IPS-18a (cell line): Measurements from ENCODE around the gene SPRED2.

Source experiments
- H3K27ac ChIP-seq: one replicate; pipeline ENCODE4 v1.5.1; 2013; ENCODE audit warnings: low read length
- H3K27me3 ChIP-seq: one replicate; pipeline ENCODE4 v1.6.1; 2013; ENCODE audit warnings: mild to moderate bottlenecking, low read length; ENCODE audit not compliant: control insufficient read depth, insufficient read depth
- H3K36me3 ChIP-seq: one replicate; pipeline ENCODE4 v1.6.1; 2013; ENCODE audit warnings: low read depth, low read length; ENCODE audit not compliant: control insufficient read depth
- H3K4me1 ChIP-seq: one replicate; pipeline ENCODE4 v1.6.1; 2013; ENCODE audit warnings: low read depth, low read length; ENCODE audit not compliant: control insufficient read depth
- H3K4me3 ChIP-seq: one replicate; pipeline ENCODE4 v1.5.1; 2013; ENCODE audit warnings: low read length
- H3K9ac ChIP-seq: one replicate; pipeline ENCODE4 v1.6.1; 2013; ENCODE audit warnings: mild to moderate bottlenecking, low read length, moderate library complexity
- H3K9me3 ChIP-seq: one replicate; pipeline ENCODE4 v1.6.1; 2013; ENCODE audit warnings: low read depth, low read length; ENCODE audit not compliant: control insufficient read depth

SPRED2 gene

GRCh38 chr2:65427532-65427931 is 4.9 kb downstream of the SPRED2 start:
- Histone ChIP-seq H3K36me3 (no peaks in the 10 kb centered on the region), H3K27ac (no peak overlapping the region), H3K9ac (no peak overlapping the region)

GRCh38 chr2:65425276-65425675 is 7.1 kb downstream of the SPRED2 start:
- Histone ChIP-seq H3K4me1 (peaks cover 17% of the 10 kb centered on the region), H3K9ac (no peak overlapping the region), H3K36me3 (no peaks in the 10 kb centered on the region), H3K27ac (no peak overlapping the region), H3K4me3 (no peak overlapping the region), H3K9me3 (no peaks in the 10 kb centered on the region), H3K27me3 (peaks cover 26% of the 10 kb centered on the region)

More at GRCh38 chr2:65427532-65427931, 4.9 kb downstream of the SPRED2 start:
- H3K9me3 ChIP-seq, result no peaks in the 10 kb centered on the region
- H3K27me3 ChIP-seq, result peaks cover 34% of the 10 kb centered on the region
- peaks cover 8% of the 10 kb centered on the region for H3K4me1 ChIP-seq
- no peak overlapping the region for H3K4me3 ChIP-seq

GRCh38 chr2:65424391-65424790 is 8.0 kb downstream of the SPRED2 start:
- Histone ChIP-seq H3K9me3 (no peaks in the 10 kb centered on the region), H3K27me3 (peaks cover 17% of the 10 kb centered on the region), H3K27ac (no peak overlapping the region), H3K4me1 (peaks cover 12% of the 10 kb centered on the region), H3K36me3 (no peaks in the 10 kb centered on the region), H3K9ac (no peak overlapping the region), H3K4me3 (no peak overlapping the region)

- Histone ChIP-seq H3K9ac (no peak overlapping the region), H3K4me3 (no peak overlapping the region), H3K27me3 (no peaks in the 10 kb centered on the region), H3K36me3 (no peaks in the 10 kb centered on the region), H3K27ac (no peak overlapping the region), H3K4me1 (peaks cover 12% of the 10 kb centered on the region), H3K9me3 (no peaks in the 10 kb centered on the region)
Observed at GRCh38 chr2:65421432-65421748, 11.0 kb downstream of the SPRED2 start.

GRCh38 chr2:65420712-65421431 is 11.5 kb downstream of the SPRED2 start:
- peaks cover 17% of the 10 kb centered on the region for H3K4me1 ChIP-seq

GRCh38 chr2:65417509-65418085 is 14.8 kb downstream of the SPRED2 start:
- Histone ChIP-seq H3K4me1 (peaks cover 32% of the 10 kb centered on the region), H3K4me3 (no peak overlapping the region), H3K36me3 (no peaks in the 10 kb centered on the region), H3K9ac (no peak overlapping the region), H3K9me3 (no peaks in the 10 kb centered on the region), H3K27ac (no peak overlapping the region), H3K27me3 (no peaks in the 10 kb centered on the region)

More at GRCh38 chr2:65420712-65421431, 11.5 kb downstream of the SPRED2 start:
- Histone ChIP-seq H3K4me3 (no peak overlapping the region), H3K9ac (peak overlapping the region; percentile 9), H3K9me3 (no peaks in the 10 kb centered on the region), H3K27me3 (no peaks in the 10 kb centered on the region), H3K36me3 (no peaks in the 10 kb centered on the region), H3K27ac (peak overlapping the region; percentile 12)

GRCh38 chr2:65416945-65417344 is 15.5 kb downstream of the SPRED2 start:
- H3K9me3 ChIP-seq, result no peaks in the 10 kb centered on the region
- H3K27me3 ChIP-seq, result no peaks in the 10 kb centered on the region
- H3K27ac ChIP-seq, result no peak overlapping the region
- H3K9ac ChIP-seq, result no peak overlapping the region
- H3K4me3 ChIP-seq, result no peak overlapping the region
- no peaks in the 10 kb centered on the region for H3K36me3 ChIP-seq
- H3K4me1 ChIP-seq, result peaks cover 38% of the 10 kb centered on the region

GRCh38 chr2:65416321-65416720 is 16.1 kb downstream of the SPRED2 start:
- H3K9ac ChIP-seq, result no peak overlapping the region
- no peak overlapping the region for H3K27ac ChIP-seq
- H3K36me3 ChIP-seq, result no peaks in the 10 kb centered on the region
- H3K4me1 ChIP-seq, result peaks cover 37% of the 10 kb centered on the region
- no peaks in the 10 kb centered on the region for H3K27me3 ChIP-seq
- H3K4me3 ChIP-seq, result no peak overlapping the region
- no peaks in the 10 kb centered on the region for H3K9me3 ChIP-seq

GRCh38 chr2:65415091-65415490 is 17.3 kb downstream of the SPRED2 start:
- Histone ChIP-seq H3K36me3 (no peaks in the 10 kb centered on the region), H3K9me3 (no peaks in the 10 kb centered on the region), H3K27ac (no peak overlapping the region), H3K27me3 (no peaks in the 10 kb centered on the region), H3K4me1 (peaks cover 25% of the 10 kb centered on the region), H3K4me3 (no peak overlapping the region), H3K9ac (no peak overlapping the region)

- Histone ChIP-seq H3K9ac (no peak overlapping the region), H3K4me3 (no peak overlapping the region), H3K36me3 (no peaks in the 10 kb centered on the region), H3K27me3 (no peaks in the 10 kb centered on the region), H3K4me1 (peaks cover 25% of the 10 kb centered on the region), H3K27ac (no peak overlapping the region), H3K9me3 (no peaks in the 10 kb centered on the region)
Observed at GRCh38 chr2:65413610-65414009, 18.8 kb downstream of the SPRED2 start.

- Histone ChIP-seq H3K27ac (no peak overlapping the region), H3K27me3 (no peaks in the 10 kb centered on the region), H3K4me1 (peaks cover 25% of the 10 kb centered on the region), H3K36me3 (no peaks in the 10 kb centered on the region), H3K9me3 (no peaks in the 10 kb centered on the region), H3K4me3 (no peak overlapping the region), H3K9ac (no peak overlapping the region)
Observed at GRCh38 chr2:65413106-65413505, 19.3 kb downstream of the SPRED2 start.
